Cardiac muscle cell (in vitro differentiated cells and primary cell): ENCODE data around the gene CARMIL1. TPM values are rescaled to one million over a fixed set of nuclear protein-coding genes. Genes with fewer than 3 reads are reported as not detected.
A peak's percentile ranks its signal among the peaks of the same experiment; 100 is the strongest.

ENCODE experiments used
- DNase-seq, 2 donors: peaks; one replicate each; pipeline versions ENCODE4 v3.0.0 to v3.0.0-alpha.2; 2010 to 2017; ENCODE audit warnings: low read depth in 1 of 2, low spot score in 1 of 2
- H3K27ac ChIP-seq: fragments of 200-600 bp; sonication (generic); 2 replicates; pipeline ENCODE4 v1.5.1; 2016
- H3K27me3 ChIP-seq: fragments of 200-600 bp; sonication (generic); 2 replicates; pipeline ENCODE4 v1.6.0; 2016; ENCODE audit warnings: control low read depth
- H3K36me3 ChIP-seq: fragments of 200-600 bp; sonication (generic); 2 replicates; pipeline ENCODE4 v1.5.1; 2016; ENCODE audit warnings: control low read depth
- H3K4me1 ChIP-seq: fragments of 200-600 bp; sonication (generic); 2 replicates; pipeline ENCODE4 v1.8.1; 2017; ENCODE audit warnings: low read depth, mild to moderate bottlenecking, mixed run types
- H3K4me3 ChIP-seq: fragments of 200-600 bp; sonication (generic); 2 replicates; pipeline ENCODE4 v1.5.1; 2016; ENCODE audit warnings: mild to moderate bottlenecking
- H3K9me3 ChIP-seq: fragments of 200-600 bp; sonication (generic); 2 replicates; pipeline ENCODE4 v1.5.1; 2017; ENCODE audit warnings: low read depth, mild to moderate bottlenecking, control low read depth
- CTCF ChIP-seq: IDR thresholded peaks from 2 replicates; pipeline ENCODE4 v1.5.1; 2012; ENCODE audit warnings: low read depth, mild to moderate bottlenecking, low read length
- polyA plus RNA-seq: library from polyadenylated mRNA; unstranded; fragments of >200 nt; fragmentation: Nextera tagmentation; extraction: Ambion mirVana; gene quantifications from 2 replicates; pipeline ENCODE4 v1.2.1, GENCODE V29; 2016
- total RNA-seq: library from RNA; depleted of rRNA; stranded (reverse); fragments of >200 nt; gene quantifications from 2 replicates; pipeline ENCODE4 v1.2.3, GENCODE V29; 2016

CARMIL1 gene
- total and polyA plus RNA-seq, 2 experiments from 2014 or later, result 15.7 to 63.6 TPM

GRCh38 chr6:25259756-25260155 lies 19.4 kb upstream of the CARMIL1 start:
- Histone ChIP-seq H3K36me3 (no peaks in the 10 kb centered on the region), H3K27ac (no peak overlapping the region), H3K4me3 (no peak overlapping the region), H3K27me3 (no peaks in the 10 kb centered on the region), H3K9me3 (no peaks in the 10 kb centered on the region), H3K4me1 (no peaks in the 10 kb centered on the region)
- TF ChIP-seq CTCF, result no peak
- no peak for DNase-seq

DNA sequence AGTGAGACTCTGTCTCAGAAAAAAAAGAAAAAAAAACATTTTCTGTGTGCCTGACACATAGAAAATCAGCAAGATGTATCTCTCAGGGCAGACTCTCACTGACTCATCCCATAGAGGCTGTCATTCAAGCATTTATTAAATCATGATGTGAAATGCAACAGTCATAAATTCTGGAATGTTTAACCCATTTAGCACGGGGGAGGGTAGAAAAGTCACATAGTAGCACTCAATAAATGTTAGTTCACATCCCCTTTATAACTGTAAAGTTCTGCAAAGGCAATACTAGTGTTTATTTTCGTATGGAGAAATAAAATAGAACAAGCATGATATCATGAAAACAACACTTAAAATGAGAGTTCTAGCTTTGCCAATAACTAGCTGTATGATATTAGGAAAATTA lies 15.5 kb upstream of the CARMIL1 start:
- DNase-seq, result peak in 1 of 2 donors; percentile 7
- no peak overlapping the region for H3K4me3 ChIP-seq
- peaks cover 9% of the 10 kb centered on the region for H3K4me1 ChIP-seq
- no peaks in the 10 kb centered on the region for H3K27me3 ChIP-seq
- no peaks in the 10 kb centered on the region for H3K9me3 ChIP-seq
- TF ChIP-seq CTCF, result no peak
- H3K27ac ChIP-seq, result no peak overlapping the region
- H3K36me3 ChIP-seq, result no peaks in the 10 kb centered on the region

DNA sequence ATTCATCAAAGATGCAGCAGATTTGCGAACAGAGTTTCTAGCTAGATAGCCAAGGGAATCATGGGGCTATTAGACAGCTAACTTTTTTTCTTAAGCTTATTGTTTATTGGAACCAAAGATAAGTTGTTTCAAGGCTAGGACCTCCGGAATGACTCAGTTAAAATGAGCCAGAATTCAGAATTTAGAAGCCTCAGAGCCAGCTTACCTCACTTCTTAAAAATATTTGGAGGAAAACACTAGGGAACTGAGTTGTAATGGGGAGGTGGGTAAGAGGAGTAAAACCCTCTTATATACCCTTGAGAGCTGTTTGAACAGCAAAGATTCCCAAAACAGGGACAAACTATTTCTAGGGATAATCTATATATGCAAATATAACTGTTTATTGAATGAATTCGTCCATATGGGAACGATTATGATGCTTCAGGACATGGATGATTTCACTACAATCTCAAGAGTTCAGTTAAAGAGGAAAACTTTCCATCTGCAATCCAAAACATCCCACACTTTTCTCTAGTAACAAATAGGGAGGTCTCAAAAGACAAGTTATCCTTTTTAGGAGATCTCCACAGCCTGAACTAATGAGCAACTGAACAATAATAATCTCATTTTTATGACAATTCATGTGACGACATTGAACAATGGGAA lies 12.6 kb upstream of the CARMIL1 start:
- Histone ChIP-seq H3K4me3 (no peak overlapping the region), H3K27me3 (peaks cover 8% of the 10 kb centered on the region), H3K9me3 (no peaks in the 10 kb centered on the region), H3K27ac (no peak overlapping the region), H3K4me1 (peaks cover 9% of the 10 kb centered on the region), H3K36me3 (no peaks in the 10 kb centered on the region)
- no peak for DNase-seq
- no peak for TF ChIP-seq CTCF

DNA sequence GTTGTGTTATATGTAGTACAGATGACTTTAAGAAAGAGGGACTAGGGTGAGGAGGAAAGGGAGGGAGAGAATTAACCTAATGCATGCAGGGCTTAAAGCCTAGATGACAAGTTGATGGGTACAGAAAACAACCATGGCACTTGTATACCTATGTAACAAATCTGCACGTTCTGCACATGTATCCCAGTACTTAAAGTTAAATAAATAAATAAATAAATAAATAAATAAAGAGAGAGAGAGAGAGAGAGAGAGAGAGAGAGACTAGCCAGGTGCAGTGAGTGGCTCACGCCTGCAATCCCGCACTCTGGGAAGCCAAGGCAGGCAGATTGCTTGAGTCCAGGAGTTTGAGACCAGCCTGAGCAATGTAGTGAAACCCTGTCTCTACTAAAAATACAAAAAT lies 11.5 kb upstream of the CARMIL1 start:
- H3K27ac ChIP-seq, result no peak overlapping the region
- no peak for DNase-seq
- TF ChIP-seq CTCF, result no peak
- peaks cover 18% of the 10 kb centered on the region for H3K27me3 ChIP-seq
- no peaks in the 10 kb centered on the region for H3K36me3 ChIP-seq
- no peaks in the 10 kb centered on the region for H3K9me3 ChIP-seq
- H3K4me1 ChIP-seq, result peaks cover 9% of the 10 kb centered on the region
- no peak overlapping the region for H3K4me3 ChIP-seq

- H3K9me3 ChIP-seq, result no peaks in the 10 kb centered on the region
- TF ChIP-seq CTCF, result no peak
- no peak overlapping the region for H3K27ac ChIP-seq
- no peaks in the 10 kb centered on the region for H3K36me3 ChIP-seq
- DNase-seq, result no peak
- H3K4me3 ChIP-seq, result no peak overlapping the region
- H3K4me1 ChIP-seq, result peaks cover 7% of the 10 kb centered on the region
- peaks cover 21% of the 10 kb centered on the region for H3K27me3 ChIP-seq
Measured at GRCh38 chr6:25270559-25270958, 8.6 kb upstream of the CARMIL1 start.

GRCh38 chr6:25275436-25275835 lies 3.7 kb upstream of the CARMIL1 start:
- no peak for TF ChIP-seq CTCF
- Histone ChIP-seq H3K27ac (no peak overlapping the region), H3K27me3 (peaks cover 23% of the 10 kb centered on the region), H3K4me1 (peaks cover 9% of the 10 kb centered on the region), H3K4me3 (no peak overlapping the region), H3K36me3 (no peaks in the 10 kb centered on the region), H3K9me3 (no peaks in the 10 kb centered on the region)
- DNase-seq, result no peak
